GDM1 (cell line): Measurements from ENCODE around the gene CPLX3.

Experiments
- DNase-seq: peaks from one replicate; lab custom pipeline; 2025; lab: John Stamatoyannopoulos, UW

CPLX3 gene

GRCh38 chr15:74829486-74829885 lies 3.1 kb downstream of the CPLX3 start:
- DNase-seq: no peak

DNA sequence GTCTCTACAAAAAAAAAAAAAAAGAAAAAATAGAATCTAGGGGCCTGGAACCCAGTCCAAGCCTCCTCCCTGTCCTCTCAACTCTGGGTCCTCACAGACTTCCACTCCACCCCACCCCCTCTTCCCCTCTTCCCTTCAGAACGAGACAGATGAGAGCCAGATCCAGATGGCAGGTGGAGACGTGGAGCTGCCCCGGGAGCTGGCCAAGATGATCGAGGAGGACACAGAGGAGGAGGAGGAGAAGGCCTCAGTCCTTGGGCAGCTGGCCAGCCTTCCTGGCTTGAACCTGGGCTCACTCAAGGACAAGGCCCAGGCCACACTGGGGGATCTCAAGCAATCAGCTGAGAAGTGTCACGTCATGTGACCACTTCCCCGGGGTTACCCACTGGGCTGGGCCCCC lies 3.6 kb downstream of the CPLX3 start:
- no peak for DNase-seq

DNA sequence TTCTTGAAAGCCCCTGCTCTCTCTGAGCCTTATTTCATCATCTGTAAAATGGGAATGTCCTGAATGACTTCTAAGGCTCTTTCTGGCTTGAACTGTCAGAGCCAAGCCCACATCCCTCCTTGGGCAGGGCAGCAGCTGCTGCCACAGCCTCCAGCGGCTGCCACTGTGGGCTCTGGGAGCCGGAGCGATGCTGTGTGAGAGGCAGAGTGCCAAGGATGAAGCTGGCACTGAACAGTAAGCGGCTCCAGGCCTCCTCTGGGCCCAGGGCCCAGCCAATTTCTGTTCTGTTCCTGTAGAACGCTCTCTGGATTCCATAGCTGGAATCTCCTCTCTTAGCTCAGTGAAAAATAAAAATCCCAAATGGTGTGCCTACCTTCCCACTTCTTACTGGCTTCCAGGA lies 4.4 kb downstream of the CPLX3 start:
- DNase-seq: no peak

DNA sequence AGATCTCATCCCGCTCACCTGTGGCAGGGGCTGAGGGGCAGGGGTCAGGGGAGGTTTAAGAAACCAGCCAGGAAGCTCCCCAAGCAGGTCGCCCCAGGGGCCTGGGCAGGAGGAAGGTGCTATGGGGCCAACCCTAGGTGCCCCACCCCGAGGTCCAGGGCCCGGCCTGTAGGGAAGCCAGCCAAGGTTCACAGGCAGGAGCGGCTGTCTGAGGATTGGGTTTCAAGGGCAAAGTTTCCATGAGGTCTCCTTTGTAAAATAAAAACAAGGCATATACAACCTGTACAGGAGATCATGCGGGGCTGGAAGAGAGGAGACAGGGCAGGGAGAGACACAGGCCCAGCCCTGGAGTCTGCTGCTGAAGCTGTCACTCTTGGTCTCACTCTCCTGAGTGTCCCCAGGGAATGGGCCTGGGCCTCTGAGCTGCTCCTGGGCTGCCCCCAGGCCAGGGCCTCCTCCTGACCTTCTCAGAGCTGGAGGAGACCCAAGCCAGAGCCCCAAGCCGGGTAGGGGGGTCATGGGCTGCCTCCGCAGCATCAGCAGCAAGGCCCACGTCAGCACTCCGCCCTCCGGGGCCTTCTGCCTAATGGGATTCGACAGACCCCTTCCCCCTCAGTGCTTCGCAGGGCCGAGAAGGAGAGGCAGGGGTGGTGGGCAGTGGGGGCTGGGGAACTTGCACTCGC lies 5.5 kb downstream of the CPLX3 start:
- no peak for DNase-seq

DNA sequence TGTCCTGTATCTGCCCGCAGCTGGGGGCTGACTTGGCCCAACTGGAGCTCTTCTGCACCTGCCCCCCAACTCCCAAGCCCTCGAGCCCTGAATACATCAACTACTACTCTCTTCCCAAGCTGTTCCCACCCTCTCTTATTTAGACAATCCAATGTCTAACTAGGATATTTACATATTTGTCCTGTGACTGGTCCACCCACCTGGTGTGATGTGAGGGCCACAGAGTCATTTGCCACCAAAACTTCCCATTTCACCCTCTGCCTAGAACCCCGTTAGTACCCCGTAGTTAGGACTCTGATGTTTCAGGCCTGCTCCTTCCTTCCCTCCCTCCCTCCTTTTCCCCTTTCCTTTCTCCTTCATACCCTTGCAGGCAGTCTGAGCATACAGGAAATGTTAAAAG lies 6.4 kb downstream of the CPLX3 start:
- DNase-seq: no peak

DNA sequence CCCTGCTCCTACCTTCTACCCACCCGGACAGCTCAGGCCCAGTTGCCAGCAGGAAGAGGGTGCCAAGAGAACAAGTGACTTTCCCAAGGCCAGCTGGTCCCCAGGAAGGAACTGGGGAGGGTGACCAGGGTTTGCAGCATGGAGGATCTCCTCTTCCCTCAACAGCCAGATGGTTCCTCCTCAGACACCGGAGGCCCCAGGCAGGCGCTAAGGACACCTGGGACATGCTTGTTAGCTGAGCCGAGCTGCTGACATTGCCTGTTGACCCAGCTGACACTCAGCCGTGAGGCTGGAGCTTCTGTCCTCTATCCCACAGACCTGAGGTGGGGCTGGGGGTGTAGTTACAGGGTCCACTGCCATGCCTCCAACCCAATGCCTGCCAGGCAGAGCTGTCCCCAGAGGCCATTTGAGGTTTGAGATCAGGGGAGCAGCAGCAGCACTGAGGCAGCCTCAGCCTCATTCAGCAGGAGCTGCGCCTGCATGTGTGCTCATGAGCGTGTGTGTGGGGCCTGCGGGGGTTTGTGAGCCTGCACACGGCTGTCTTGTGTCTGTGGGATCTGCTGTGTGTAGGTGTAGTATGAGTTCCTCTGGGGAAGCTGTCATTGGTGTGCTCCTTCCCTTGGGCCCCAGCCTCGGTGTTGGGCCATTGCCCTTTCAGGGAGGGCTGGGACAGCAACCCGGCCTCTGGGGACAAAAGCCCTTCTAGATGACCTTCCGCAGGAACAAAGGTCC lies 7.1 kb downstream of the CPLX3 start:
- DNase-seq: no peak

DNA sequence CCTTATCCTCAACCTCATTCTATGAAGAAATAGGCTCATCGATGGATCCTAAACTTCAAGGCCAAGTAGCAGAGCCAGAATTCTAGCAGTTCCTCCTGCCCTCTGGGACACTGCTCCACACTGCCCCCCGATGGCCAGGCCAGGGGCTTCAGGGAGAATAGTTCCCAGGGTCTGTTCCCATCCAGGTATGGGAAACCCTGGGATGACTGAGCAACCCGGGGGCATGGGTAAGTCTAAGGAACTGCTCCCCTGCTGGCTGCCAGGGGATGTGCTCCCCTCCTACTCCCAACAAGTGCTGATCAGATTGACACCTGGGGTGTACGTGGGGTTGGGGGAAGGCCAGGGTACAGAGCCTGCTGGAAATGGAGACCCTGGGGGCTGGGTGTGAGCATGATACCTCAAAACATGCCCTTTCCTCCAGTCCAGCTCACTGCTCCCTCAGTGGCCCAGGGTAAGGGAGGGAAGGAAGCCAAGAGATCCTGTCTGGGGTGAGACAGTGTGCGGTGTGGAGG lies 8.9 kb downstream of the CPLX3 start:
- DNase-seq: no peak

- DNase-seq: no peak
Observed at GRCh38 chr15:74836846-74837245, 10.4 kb downstream of the CPLX3 start.

DNA sequence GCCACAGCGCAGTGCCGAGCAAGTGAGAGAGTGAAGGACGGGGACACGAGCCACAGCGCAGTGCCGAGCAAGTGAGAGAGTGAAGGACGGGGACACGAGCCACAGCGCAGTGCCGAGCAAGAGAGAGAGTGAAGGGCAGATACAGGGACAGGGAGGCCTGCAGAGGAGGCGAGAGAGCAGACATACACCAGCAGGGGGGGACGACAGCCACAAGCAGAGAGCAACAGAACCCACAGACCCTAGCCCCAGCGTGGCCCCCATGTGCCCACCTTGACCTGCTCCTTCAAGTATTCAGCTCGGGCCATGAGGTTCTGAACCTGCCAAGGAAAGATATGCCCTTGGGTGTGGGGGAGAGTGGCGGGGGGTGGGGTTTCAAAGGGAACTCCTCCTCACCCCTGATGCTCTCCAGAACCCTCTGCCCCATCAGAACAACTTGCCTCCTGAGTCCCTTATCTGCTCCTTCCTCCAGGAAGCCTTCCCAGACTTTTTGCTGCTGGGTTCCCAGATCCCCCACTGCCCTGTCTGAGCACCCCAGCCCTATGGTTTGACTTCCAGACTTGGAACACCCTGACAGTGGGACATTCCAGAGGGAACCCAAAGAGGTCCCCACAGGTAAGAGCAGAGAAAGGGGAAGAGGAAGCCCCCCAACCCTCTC lies 11.2 kb downstream of the CPLX3 start:
- no peak for DNase-seq

DNA sequence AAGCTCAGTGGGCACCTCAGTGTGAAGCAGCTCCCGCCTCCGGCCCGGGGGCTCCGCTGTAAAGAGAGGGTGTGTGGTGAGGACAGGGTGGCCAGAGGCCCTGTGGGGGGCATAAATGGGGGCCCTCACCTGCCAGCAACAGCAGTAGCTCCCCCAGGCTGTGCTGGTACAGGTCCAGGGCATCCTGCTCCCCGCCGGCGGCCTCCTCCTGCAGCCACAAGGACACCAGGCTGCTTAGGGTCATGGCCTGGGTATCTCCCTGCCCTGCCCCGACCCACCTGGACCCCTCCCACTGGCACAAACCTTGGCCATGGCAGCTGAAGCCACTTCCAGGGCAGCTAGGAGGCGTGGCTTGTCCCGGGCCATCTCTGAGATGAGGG lies 11.7 kb downstream of the CPLX3 start:
- no peak for DNase-seq

DNA sequence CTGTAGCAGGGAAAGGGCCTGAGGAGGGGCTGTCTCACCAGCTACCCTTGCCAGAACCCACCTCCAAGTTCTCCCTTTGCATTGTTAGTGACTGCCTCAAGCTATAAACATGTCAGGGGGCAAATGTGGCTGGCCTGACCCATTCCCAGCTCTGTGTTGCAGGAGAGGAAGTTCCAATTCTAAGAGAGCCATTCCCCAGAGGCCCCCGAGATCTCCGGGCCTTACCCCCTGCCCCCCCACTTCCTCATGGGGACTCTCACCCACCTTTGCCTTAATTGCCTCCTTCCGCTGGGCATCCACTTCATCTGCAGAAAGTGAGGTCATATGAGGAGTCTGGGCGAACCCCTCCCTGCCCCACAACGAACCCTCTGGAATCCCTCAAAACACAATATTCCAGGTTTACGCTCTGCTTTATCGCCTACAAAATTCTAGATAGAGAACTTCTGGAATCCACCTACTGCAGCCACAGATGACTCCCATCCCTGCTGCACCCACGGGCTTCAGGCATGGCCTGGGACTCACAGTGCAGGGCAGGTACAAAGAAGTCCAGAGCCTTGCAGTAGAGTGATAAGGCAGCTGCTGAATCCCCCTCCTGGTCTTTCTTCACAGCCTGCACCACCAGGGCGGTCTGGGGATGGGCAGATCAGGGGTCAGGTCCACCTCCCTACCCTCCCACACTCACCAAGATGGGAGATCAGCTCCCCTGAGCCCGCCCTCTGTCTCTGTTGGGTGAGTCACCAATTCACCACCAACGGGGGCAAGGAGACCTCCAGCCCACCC lies 12.5 kb downstream of the CPLX3 start:
- DNase-seq: no peak

DNA sequence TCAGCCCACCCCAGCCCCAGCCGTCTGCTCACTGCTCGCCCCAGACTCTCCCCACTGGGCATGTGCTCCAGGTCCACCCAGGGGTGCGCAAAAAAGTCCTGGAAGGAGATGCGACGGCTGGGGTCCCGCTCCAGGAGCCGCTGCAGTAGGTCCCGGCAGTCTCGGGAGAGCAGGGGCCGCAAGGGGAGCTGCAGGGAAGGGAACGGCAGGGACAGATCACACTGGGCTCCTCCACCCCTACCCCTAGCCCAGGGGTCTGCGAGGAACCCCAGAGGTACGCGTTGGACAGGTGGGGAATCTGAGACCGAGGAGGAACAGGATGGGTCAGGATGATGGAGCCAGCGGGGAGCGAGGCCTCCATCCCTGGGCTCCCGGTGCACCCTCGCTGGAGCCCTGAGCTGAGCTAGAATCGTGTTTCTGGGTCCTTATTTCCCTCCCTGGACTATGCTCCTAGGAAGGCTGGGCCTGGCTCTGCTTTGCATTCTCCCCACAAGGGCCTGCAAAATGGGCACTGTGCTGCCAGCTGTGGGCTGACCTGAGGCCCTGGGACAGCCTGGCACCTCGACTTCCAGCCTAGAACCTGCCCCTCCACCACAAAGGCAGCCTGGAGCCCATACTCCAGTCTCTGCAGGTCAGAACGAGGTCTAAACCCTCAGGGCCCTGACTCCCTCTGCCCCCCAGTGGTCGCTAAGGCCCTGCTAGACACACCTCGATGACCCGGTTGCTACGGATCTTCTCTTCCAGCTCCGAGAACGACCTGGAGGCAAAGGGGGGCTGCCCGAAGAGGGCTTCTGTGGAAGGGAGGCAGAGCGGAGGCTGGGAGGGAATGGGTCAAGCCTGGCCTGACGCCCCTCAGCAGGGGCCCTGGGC lies 13.3 kb downstream of the CPLX3 start:
- no peak for DNase-seq

GRCh38 chr15:74840851-74841775 lies 14.7 kb downstream of the CPLX3 start:
- no peak for DNase-seq

DNA sequence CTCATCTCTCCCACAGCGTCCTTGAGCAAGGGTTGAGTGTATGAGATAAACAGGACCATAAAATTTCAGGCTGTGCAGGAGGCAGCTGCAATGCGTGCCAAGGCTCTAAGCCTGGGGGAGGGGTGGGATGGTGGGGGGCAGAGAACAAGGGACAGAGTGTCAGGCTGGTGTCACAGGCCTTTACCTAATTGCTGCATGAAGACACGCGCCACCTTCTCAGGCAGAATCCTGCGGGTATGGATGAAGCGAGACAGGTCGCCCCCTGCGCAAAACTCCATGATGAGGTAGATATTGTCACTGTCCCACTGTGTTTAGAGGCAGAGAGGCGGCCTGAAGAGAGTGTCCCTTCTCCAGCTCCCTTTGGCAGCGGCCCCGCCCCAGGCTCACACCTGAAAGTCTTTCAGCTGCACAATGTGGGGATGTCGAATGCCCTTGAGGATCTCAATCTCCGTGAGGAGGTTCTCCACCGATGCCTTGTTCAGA lies 15.5 kb downstream of the CPLX3 start:
- DNase-seq: no peak

DNA sequence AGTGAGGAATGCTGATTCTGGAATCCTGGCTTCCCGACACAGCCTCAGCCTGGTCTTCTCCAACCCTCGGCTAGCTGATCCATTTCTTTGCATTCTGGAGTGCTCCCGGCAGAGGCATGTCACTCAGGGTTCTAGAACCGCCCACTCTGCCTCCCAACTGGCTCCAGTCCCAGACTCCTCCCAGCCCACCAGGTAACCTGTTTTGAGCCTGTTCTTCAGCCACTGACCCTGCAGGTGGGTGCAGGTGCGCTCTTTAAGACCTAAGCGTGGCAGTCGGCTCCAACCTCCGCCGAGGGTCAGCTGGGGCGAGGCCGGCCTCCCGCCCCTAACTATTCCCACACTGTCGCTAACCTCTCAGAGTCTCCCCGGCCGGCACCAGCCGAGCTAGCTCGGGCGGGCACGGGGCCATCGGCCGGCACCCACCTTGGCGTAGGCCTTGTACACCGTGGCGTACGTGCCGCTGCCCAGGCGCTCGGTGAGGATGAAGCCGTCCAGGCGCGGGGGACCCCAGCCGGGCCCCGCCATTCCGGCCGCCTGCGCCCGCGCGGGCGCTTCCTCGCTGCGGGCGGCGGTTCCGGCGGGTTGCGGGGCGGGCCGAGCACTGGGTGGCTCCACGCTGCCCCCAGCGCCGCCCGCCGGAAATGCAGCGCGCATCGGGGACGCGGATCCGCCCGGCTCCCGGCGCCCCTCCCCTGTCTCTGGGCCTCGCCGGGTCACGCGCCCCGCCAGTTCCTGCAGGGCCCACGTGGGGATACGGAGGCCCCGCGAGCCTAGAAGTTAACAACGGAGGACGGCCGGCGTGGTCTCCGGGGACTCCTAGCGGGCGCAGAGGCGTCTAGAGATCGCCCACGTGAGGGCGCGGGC lies 16.4 kb downstream of the CPLX3 start, which contains the start of gene ULK3:
Gene ULK3, minus strand, starts transcription at position 576 of the 864 bp plus-strand sequence. Its CDS starts 51 bp downstream, at position 525.
- peak; percentile 89 for DNase-seq

GRCh38 chr15:74843445-74843828 lies 17.0 kb downstream of the CPLX3 start:
- DNase-seq: no peak

- DNase-seq: no peak
Observed at GRCh38 chr15:74843891-74844299, 17.5 kb downstream of the CPLX3 start.

DNA sequence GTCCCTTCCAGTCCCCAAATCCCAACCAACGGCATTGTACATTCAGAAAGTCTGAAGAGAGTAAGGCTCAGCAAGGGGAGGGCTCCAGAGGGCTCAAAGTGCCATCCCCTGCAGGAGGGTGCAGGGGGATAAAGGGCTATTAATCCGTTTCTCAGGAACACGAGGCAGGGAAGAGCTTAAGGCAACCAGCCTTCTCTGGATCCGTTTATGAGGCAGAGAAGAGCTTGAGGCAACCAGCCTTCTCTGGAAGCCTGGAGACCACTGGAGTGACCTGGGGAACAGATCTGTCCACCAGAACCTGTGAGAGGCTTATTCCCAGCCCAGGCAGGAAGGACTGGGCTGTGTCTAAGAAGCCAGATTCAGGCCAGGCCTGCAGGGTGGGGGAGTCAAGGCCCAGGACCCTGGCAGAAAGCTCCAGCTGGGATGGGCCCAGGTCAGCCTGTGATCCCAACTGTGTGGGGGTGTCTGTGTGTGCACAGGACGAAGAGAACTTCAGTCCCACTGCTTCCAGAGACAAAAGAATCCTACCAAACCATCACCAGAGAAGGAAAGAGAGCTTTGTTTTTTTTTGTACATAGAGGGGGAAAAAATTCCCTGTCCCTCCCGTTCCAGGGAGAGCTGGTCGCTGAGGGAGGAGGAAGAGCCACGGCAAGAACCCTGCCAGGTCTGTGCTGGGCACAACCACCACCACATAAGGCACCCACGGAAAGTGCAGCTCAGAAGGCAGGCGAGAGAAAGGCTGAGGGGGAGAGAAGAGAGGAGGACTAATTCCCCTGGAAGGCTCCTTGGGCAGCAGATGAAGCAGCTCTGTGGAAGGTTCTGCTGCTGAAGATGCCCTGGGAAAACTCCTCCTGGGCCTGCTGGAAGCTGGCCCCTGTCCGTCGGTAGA lies 18.1 kb downstream of the CPLX3 start:
- DNase-seq: no peak
